OCI-LY7 (cell line): ENCODE measurements around the gene FAM229B. TPM values are rescaled to one million over a fixed set of nuclear protein-coding genes. Genes with fewer than 3 reads are reported as not detected.

ENCODE experiments used
- BruUV-seq: library from RNA; stranded (reverse); fragments of 400-500 nt; replicated peaks from 2 replicates; lab custom pipeline; 2021; lab: Mats Ljungman, UMichigan
- CTCF ChIA-PET: fragments of 300-600 bp; sonication (Branson Sonifier 250); formaldehyde crosslinking; loops from one replicate; lab custom pipeline; 2022; ENCODE audit warnings: antibody characterized with exemption; ENCODE audit not compliant: unreplicated experiment; lab: Charles Lee
- POLR2A ChIA-PET: fragments of 300-600 bp; sonication (Branson Sonifier 250); formaldehyde crosslinking; loops from one replicate; lab custom pipeline; 2022; ENCODE audit warnings: antibody characterized with exemption; lab: Charles Lee
- DNase-seq: peaks from one replicate; pipeline ENCODE4 v3.0.0-alpha.2; 2015; ENCODE audit warnings: low spot score
- H2AFZ ChIP-seq: fragments of 200-600 bp; sonication (generic), shearing (Covaris generic); 2 replicates; pipeline ENCODE4 v1.6.1; 2014; ENCODE audit warnings: mild to moderate bottlenecking, antibody characterized with exemption, low read length, moderate library complexity
- H3K27ac ChIP-seq: fragments of 200-600 bp; sonication (generic); 2 replicates; pipeline ENCODE4 v1.5.1; 2014; ENCODE audit warnings: mixed run types, low read depth, mild to moderate bottlenecking, moderate library complexity, low read length, inconsistent platforms; ENCODE audit not compliant: poor library complexity, severe bottlenecking
- H3K36me3 ChIP-seq: fragments of 200-600 bp; sonication (generic); 2 replicates; pipeline ENCODE4 v1.6.1; 2014; ENCODE audit warnings: mild to moderate bottlenecking, antibody characterized with exemption, low read length, moderate library complexity, mixed read lengths; ENCODE audit not compliant: insufficient read depth
- H3K4me1 ChIP-seq: fragments of 200-600 bp; sonication (generic); 2 replicates; pipeline ENCODE4 v1.5.1; 2014; ENCODE audit warnings: mild to moderate bottlenecking, low read length; ENCODE audit not compliant: insufficient read depth, poor library complexity, severe bottlenecking
- H3K4me2 ChIP-seq: fragments of 200-600 bp; sonication (generic); 2 replicates; pipeline ENCODE4 v1.6.1; 2014; ENCODE audit warnings: mild to moderate bottlenecking, low read length
- H3K4me3 ChIP-seq: fragments of 200-600 bp; sonication (generic); 2 replicates; pipeline ENCODE4 v1.5.1; 2014; ENCODE audit warnings: mild to moderate bottlenecking, low read depth, low read length; ENCODE audit not compliant: poor library complexity, severe bottlenecking
- H3K79me2 ChIP-seq: fragments of 200-600 bp; sonication (generic); 2 replicates; pipeline ENCODE4 v1.6.1; 2016; ENCODE audit warnings: low read depth, mild to moderate bottlenecking, low read length, moderate library complexity, mixed read lengths; ENCODE audit not compliant: insufficient read depth
- H3K9me2 ChIP-seq: fragments of 200-600 bp; sonication (generic); 2 replicates; pipeline ENCODE4 v1.6.1; 2016; ENCODE audit warnings: mild to moderate bottlenecking, low read length, mixed read lengths; ENCODE audit not compliant: insufficient read depth
- H3K9me3 ChIP-seq: fragments of 200-600 bp; sonication (generic); 2 replicates; pipeline ENCODE4 v1.6.1; 2014; ENCODE audit warnings: mild to moderate bottlenecking, mixed run types, low read length, mixed read lengths
- H4K20me1 ChIP-seq: fragments of 200-600 bp; sonication (generic); 2 replicates; pipeline ENCODE4 v1.6.1; 2014; ENCODE audit warnings: mild to moderate bottlenecking, antibody characterized with exemption, low read length, moderate library complexity, mixed read lengths; ENCODE audit not compliant: insufficient read depth
- EZH2phosphoT487 ChIP-seq: fragments of 200-600 bp; sonication (generic); IDR thresholded peaks from 2 replicates; pipeline ENCODE4 v1.6.1; 2018; ENCODE audit warnings: low read depth, borderline replicate concordance, mild to moderate bottlenecking, mixed run types, antibody characterized with exemption, low read length, moderate library complexity, mixed read lengths
- intact Hi-C: fragments of 100-400 bp; cut with micrococcal nuclease; formaldehyde crosslinking; loops from one replicate; pipeline ENCODE4 v1.10.0; 2022; ENCODE audit not compliant: unreplicated experiment
- total RNA-seq, 2 experiments: library from RNA; depleted of rRNA in 1 of 2; stranded (reverse); fragments of >200 nt in 1 of 2; shearing (Covaris generic) in 1 of 2; gene quantifications; 2 replicates each; pipeline ENCODE4 v1.2.3, GENCODE V29; 2014 to 2022
- TF ChIP-seq, protein P1 (sequence below): fragments of 200-600 bp; sonication (generic); conservative IDR thresholded peaks from 2 replicates; pipeline ENCODE4 v1.5.1; 2014; ENCODE audit warnings: mild to moderate bottlenecking, antibody characterized with exemption, low read length, moderate library complexity, mixed read lengths

The FAM229B gene
- total RNA-seq, 2 experiments from 2014 or later: 3.7 to 6.2 TPM

DNA sequence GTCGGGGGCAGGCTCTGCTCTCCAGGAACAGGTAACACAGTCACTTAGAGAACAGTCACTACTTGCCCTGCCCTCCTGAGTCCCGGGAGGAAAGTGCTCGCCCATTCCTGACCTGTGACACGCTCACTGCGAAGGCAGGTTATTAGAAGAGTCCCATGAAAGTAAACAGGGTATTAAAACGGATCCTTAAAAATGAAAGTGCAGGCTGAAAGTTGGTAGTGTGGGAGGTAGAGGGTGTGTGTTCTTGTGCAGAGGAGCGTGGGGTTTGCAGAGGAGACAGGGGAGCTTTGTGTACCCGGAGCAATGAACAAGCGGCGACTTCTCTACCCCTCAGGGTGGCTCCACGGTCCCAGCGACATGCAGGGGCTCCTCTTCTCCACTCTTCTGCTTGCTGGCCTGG, 33.4 kb upstream of the FAM229B start, which contains the start of gene CCN6:
CCN6 (plus strand) TSS at position 104 of the 400 bp plus-strand sequence; CDS start at position 358, 254 bp downstream.
- no TSS peak for BruUV-seq

DNA sequence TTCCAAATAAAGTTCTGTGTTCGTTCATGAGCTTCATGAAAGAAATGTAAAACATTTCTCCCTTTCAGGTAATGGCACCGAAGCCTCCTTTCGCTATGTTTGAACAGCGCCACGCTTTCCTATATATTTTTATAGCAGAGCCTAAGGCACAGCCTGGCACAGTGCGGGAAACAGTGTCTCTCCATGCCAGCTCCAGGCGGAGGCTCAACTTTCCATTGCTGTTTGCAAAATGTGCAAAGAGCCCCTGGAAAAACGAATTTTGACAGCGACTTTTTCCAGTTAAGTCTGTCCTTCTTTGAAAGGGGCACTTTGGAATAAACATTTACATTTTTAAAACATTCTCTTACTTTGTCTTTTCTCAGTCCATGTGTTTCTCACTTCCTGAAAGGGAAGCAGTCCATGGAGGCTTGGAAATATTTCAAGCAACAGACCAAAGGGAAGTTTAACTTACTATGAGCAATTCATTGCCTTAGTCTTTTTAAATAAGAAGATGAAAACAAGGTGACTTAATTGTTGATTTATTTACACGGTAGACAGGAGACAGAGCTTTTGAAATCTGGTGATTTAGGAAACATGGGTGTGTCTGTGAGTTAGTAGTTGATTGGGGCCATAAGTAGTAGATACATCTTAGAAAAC, 32.7 kb upstream of the FAM229B start:
- ChIA-PET CTCF (no interaction called here), POLR2A (interaction anchor here (1.4 kb wide), 1 partner anchor 31 kb away, joined by 3 read pairs; no protein-coding TSS in a partner anchor)
- BruUV-seq: no TSS peak
- no peak for DNase-seq
- Histone ChIP-seq H3K79me2 (no peaks in the 10 kb centered on the region), H3K4me3 (no peak overlapping the region), H3K4me1 (no peaks in the 10 kb centered on the region), H3K27ac (no peak overlapping the region), H3K36me3 (no peaks in the 10 kb centered on the region), H4K20me1 (no peaks in the 10 kb centered on the region), H3K4me2 (no peak overlapping the region), H3K9me3 (no peaks in the 10 kb centered on the region), H2AFZ (no peak overlapping the region), H3K9me2 (no peaks in the 10 kb centered on the region)
- intact Hi-C loops: no loop called here
- TF ChIP-seq, protein P1, sequence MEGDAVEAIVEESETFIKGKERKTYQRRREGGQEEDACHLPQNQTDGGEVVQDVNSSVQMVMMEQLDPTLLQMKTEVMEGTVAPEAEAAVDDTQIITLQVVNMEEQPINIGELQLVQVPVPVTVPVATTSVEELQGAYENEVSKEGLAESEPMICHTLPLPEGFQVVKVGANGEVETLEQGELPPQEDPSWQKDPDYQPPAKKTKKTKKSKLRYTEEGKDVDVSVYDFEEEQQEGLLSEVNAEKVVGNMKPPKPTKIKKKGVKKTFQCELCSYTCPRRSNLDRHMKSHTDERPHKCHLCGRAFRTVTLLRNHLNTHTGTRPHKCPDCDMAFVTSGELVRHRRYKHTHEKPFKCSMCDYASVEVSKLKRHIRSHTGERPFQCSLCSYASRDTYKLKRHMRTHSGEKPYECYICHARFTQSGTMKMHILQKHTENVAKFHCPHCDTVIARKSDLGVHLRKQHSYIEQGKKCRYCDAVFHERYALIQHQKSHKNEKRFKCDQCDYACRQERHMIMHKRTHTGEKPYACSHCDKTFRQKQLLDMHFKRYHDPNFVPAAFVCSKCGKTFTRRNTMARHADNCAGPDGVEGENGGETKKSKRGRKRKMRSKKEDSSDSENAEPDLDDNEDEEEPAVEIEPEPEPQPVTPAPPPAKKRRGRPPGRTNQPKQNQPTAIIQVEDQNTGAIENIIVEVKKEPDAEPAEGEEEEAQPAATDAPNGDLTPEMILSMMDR: no peak
- TF ChIP-seq EZH2phosphoT487: no peak

More for the DNA sequence above, 33.4 kb upstream of the FAM229B start, which contains the start of gene CCN6:
- intact Hi-C loops: no loop called here
- no peaks in the 10 kb centered on the region for H3K4me1 ChIP-seq
- no peak within 1 kb of the TSS for H3K27ac ChIP-seq
- no peaks in the 10 kb centered on the region for H4K20me1 ChIP-seq
- no peak within 1 kb of the TSS for H2AFZ ChIP-seq
- H3K4me2 ChIP-seq: no peak within 1 kb of the TSS
- H3K4me3 ChIP-seq: no peak within 1 kb of the TSS
- no peaks in the 10 kb centered on the region for H3K36me3 ChIP-seq
- H3K9me3 ChIP-seq: no peaks in the 10 kb centered on the region
- H3K79me2 ChIP-seq: no peaks in the 10 kb centered on the region
- POLR2A ChIA-PET: interaction anchor here (0.6 kb wide), 1 partner anchor 1552 kb away, joined by 3 read pairs; no protein-coding TSS in a partner anchor
- no peak for DNase-seq
- TF ChIP-seq, protein P1: no peak
- no peaks in the 10 kb centered on the region for H3K9me2 ChIP-seq
- CTCF ChIA-PET: no interaction called here
